Measurements from ENCODE around the gene DEDD.

DNA sequence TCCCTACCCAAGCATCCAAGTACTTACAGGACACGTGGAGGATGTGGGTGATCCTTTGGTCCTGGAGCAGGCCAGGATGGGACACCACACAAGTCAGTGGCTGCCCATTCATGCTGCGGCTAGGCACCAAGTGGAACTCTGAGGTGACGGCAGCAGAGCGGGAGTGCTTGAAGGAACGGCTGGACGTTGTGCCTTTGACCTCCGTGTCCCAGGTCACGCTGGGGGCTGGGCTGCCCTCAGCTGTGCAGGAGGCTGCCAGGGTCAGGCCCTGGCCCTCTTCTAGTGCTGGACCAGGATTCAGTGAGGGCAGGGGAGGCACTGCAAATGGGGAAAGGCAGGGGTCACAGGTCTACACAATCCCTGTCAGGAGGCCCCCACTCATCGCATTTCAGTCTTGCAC lies 55.0 kb downstream of the DEDD start:
- TF ChIP-seq SMC3 (IDR thresholded peaks at IDR 0.05; ENCODE audit: low read depth, low read length) = no peak
- no peak for TF ChIP-seq SIN3A (IDR thresholded peaks at IDR 0.05; ENCODE audit: borderline replicate concordance, low read depth, low read length)
